ENCODE results near the gene KLHL18.

- no peak for TF ChIP-seq NFRKB (IDR thresholded peaks at IDR 0.05)
- no peak for TF ChIP-seq BHLHE40 (IDR thresholded peaks at IDR 0.05; ENCODE audit: borderline replicate concordance)
- no peak for TF ChIP-seq ARNT (IDR thresholded peaks at IDR 0.05)
- no peak for TF ChIP-seq FOXA1 (IDR thresholded peaks at IDR 0.05)
- no peak for TF ChIP-seq TARDBP (IDR thresholded peaks at IDR 0.05)
- TF ChIP-seq ZNF384 (IDR thresholded peaks at IDR 0.05) = no peak
- no peak for TF ChIP-seq FOXM1 (IDR thresholded peaks at IDR 0.05; ENCODE audit: borderline replicate concordance)
- TF ChIP-seq ELF4 (IDR thresholded peaks at IDR 0.05) = no peak
- no peak for TF ChIP-seq SUZ12 (IDR thresholded peaks at IDR 0.05)
- TF ChIP-seq FOXK2 (IDR thresholded peaks at IDR 0.05) = no peak
- no peak for TF ChIP-seq PKNOX1 (IDR thresholded peaks at IDR 0.05)
- TF ChIP-seq LEF1 (IDR thresholded peaks at IDR 0.05; ENCODE audit: borderline replicate concordance) = no peak
Measured at GRCh38 chr3:47267490-47267824, 15.3 kb upstream of the KLHL18 start.
